DMS114 treated with DMSO at 0.1 percent for 48 hours (cell line): ENCODE measurements around the gene GLG1.
"Not testable (repeated sequence)": the region's sequence is repeated elsewhere in the genome, so short reads cannot be mapped to it uniquely, and the experiment has no call there.

ENCODE experiments used
- DNase-seq: peaks from one replicate; lab custom pipeline; 2025; ENCODE audit not compliant: unreplicated experiment; lab: John Stamatoyannopoulos, UW

The GLG1 gene

DNA sequence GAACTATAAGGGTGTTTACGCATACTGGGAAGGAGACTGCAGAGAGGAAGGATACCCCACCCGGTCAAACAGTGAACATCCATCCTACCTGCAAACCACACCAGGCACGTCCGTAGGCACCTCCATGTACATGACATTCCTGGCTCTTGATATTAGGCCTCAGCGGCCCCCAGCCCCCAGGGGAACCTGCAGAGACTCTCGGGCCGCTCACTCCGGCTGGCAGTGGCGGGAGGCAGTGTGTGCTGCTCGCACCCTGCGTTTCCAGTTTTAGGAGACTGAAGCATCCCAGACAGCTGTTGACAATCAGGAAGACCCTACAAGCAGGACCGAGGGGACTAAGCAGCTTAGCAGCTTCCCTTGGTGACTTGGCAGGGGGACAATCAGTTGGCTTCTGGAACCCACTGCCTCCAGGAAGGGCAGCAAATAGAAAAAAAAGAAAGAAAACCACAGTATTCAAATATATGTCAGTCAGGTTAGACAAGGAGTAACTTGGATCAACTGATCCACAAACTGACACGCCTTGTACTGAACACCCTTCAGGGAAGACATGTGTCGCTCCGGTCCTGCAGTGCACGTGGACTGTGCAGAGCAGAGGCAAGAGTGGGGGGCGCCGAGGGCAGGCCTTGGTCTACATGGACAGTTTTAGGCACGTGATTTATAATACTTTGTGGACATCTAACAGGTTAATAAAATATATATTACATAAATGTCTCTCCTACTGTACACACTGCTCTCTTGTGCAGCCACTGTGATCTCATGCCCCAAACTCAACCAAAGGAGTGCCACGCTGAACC lies 155.8 kb downstream of the GLG1 start:
- DNase-seq: no peak

GRCh38 chr16:74450236-74450635 lies 156.7 kb downstream of the GLG1 start:
- no peak for DNase-seq

DNA sequence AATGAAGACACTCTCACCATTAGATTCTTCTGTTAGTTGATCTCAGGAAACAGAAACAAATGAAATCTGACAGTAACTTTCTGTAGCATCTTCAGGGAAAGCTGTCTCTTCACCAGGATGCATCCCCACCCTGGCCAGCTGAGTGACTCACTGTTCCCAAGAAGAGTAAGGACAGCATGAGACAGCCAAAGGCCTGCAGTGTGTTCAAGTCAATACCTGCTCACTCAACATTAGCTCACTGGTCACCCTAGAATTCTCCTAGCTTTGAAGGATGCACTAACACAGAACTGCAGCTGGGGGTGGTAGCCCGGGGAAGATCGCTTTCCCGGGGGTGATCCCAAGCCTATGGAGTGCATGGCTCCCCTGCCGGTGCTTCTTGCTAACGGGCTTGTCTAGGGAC lies 157.4 kb downstream of the GLG1 start:
- no peak for DNase-seq

DNA sequence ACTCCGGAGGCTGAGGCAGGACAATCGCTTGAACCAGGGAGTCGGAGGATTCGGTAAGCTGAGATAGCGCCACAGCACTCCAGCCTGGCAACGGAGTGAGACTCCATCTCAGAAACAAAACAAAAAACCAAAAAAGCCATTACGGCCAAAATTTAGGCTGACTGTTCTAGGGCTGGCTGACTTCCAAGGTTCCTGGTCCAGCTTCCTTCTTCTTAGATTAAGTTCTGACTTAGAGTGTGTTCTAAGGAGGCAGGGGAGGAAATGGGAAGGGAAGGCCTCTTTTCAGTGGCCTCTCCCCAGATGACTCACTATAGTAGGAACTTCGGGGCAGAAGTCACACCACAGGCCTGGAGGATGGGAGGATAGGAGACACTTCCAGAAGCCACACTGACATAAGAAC lies 157.9 kb downstream of the GLG1 start:
- no peak for DNase-seq

GRCh38 chr16:74447578-74447977 lies 159.3 kb downstream of the GLG1 start:
- no peak for DNase-seq

DNA sequence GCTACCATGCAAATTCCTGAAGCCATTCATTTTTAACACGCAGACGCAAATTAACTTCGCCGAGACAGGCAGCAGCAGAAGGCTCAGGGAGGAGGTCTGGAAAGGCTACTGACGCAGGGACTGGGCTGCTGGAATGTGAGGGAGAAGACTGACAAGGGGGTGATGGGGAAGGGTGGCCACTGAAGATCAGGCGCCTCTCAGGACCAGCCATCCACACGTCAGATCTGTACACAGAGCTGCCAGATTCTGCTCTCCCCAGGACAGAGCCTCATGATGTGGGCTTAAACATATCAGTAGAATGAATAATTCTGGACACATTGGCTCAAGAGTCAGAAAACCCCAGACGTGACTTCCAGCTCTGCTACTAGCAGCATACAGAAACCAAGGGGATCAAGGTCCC lies 160.0 kb downstream of the GLG1 start:
- DNase-seq: no peak

DNA sequence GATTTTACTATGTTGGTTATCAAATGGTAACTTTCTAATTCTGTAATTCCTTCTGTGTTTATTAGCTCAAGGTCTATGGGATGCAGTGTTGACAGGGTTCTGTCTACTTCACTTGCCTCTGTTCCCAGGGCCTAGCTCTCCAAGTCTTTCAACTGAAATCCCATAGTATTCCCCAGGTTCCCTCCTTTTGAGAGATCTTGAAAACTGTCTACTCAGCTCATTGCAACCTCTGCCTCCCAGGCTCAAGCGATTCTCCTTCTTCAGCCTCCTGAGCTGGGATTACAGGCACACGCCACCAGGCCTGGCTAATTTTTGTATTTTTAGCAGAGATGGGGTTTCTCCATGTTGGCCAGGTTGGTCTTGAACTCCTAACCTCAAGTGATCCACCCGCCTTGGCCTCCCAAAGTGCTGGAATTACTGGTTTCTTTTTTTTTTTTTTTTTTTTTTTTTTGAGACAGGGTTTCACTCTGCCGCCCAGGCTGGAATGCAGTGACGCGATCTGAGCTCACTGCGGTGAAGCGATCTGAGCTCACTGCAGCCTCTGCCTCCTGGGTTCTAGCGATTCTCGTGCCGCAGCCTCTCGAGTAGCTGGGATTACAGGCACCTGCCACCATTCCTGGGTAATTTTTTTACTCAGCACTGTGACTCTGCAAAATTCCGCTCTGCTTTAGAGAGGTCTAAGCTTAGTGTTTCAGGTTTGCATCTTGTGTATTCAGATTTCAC lies 163.1 kb downstream of the GLG1 start:
- DNase-seq: not testable (repeated sequence)

- no peak for DNase-seq
Observed at GRCh38 chr16:74439685-74440084, 167.2 kb downstream of the GLG1 start.

- no peak for DNase-seq
Observed at GRCh38 chr16:74438492-74438979, 168.4 kb downstream of the GLG1 start.

DNA sequence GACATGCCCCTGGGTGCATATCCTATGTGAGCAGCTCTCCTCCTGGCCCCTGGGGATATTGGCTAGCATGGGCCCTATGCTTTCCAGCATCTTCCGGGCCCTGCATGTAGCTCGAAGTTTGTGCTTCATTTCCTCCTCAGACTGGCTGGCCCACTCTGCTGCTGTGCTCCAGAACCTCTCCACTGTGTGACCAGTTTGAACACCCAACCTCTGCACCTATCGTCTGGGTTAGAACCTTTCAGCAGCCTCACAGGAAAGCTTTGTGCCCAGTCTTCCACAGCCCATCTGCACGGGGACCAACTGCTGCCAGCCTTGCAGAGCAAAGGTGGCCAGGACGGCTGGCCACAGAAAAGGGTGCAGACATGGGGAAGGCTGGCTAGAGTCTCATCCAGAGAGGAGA lies 175.4 kb downstream of the GLG1 start:
- DNase-seq: no peak

- peak; percentile 48 for DNase-seq
Observed at GRCh38 chr16:74430036-74430712, 176.7 kb downstream of the GLG1 start.

- not testable (repeated sequence) for DNase-seq
Observed at GRCh38 chr16:74428493-74428892, 178.4 kb downstream of the GLG1 start.

- DNase-seq: not testable (repeated sequence)
Observed at GRCh38 chr16:74425751-74426150, 181.2 kb downstream of the GLG1 start.

DNA sequence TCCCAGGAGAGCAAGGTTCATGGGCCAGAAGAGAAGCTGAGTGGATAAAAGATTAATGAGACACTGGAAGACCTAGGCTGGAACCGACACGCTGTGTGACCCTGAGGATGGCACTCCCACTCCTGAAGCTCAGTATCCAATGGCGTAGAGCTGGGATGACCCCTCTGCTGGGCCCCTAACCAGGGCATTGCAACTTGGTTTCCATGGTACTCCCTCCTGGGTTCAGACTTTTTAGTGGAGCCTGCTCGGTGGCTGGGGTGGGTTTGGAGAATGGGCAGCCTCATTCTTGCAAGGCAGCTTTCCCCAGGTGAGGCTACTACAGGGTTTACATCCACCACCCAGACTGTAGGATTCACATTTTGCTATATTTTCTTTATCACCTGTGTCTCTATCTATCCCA lies 183.2 kb downstream of the GLG1 start:
- DNase-seq: not testable (repeated sequence)

DNA sequence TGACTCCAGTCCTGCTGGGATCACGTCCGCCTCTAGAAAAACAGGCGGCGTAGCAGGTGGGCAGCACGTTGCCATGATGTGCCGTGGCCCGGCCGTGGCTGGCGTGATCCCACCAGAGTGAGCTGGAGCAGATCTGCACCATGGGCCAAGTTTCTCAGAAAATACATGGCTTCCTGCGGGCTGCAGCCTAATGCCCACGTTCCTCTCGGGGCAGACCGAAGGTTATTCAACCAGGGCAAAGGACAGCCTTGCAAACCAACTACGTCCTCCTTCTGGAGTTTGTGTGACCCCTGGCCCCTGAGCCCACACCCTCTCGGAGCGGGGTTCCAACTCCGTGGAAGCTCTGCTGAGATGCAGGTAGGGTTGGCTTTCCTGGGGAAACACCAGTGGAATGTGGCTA lies 184.8 kb downstream of the GLG1 start:
- DNase-seq: not testable (repeated sequence)

- DNase-seq: not testable (repeated sequence)
Observed at GRCh38 chr16:74421482-74421785, 185.5 kb downstream of the GLG1 start.

GRCh38 chr16:74420612-74421481 lies 186.1 kb downstream of the GLG1 start, which contains the start of gene CLEC18B:
TSS of gene CLEC18B (minus strand) at chr16:74421478. CDS start at chr16:74421270, 208 bp downstream.
- DNase-seq: not testable (repeated sequence)

DNA sequence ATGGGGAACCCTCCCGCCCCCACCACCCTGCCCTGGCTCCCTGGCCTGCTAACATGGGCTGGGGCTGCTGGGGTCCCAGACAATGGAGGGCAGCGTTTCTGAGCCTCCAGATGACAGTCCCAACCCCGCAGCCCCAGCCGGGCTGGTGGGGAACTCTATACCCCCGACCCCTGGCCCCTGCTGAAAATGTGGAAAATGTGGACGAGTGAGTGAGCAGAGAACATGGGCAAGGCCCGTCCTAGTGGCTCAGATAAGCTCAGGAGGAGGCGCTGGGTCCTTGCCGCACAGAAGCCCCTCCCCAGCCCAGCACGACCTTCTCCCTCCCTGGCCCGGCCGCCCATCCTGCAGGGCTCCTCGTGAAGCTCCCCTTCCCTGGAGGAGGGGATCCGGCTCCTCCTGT lies 187.1 kb downstream of the GLG1 start:
- DNase-seq: not testable (repeated sequence)

DNA sequence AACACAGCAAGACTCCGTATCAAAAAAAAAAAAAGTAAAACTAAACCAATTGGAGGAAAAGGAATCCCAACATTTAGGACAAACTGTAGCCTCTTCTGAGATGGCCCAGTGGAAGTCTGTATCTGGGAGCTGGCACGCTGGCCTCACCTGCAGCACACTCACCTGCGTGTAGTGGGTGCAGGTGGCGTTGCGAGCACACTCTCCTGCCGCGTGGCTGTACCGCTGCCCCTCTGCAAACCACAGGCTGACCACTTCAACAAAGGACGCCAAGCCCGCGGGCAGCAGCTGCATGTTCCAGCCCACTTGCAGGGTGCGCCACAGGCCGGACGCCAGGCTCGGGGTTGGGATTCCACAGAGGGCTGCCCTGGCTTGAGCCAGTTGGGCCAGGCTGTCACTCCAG lies 189.0 kb downstream of the GLG1 start:
- DNase-seq: not testable (repeated sequence)

- not testable (repeated sequence) for DNase-seq
Observed at GRCh38 chr16:74413920-74414319, 193.0 kb downstream of the GLG1 start.

DNA sequence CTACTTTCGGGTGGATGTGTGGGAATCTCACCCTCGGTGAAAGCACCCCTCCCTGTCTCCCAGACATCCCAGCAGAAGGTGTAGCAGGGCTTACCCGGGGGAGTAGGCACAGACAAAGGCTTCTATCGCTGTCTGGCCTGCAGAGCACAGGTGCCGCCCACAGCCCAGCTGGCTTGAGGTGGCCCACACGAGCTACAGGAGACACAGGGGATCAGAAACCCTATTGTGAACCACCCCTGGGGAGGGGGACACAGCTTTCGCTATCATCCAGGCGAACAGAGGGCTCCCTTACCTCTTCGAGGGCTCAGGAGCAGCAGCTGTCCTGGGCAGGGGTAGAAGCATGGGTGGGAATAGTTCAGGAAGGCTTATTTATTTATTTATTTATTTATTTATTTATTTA lies 193.4 kb downstream of the GLG1 start:
- not testable (repeated sequence) for DNase-seq
